HG03565 (cell line): ENCODE measurements around the gene ITIH5.

Experiments used
- ATAC-seq: cut with Tn5 transposase; IDR thresholded peaks from one replicate; pipeline ENCODE4 v1.9.1; 2021; ENCODE audit warnings: mild to moderate bottlenecking, moderate library complexity; ENCODE audit not compliant: unreplicated experiment

The ITIH5 gene

GRCh38 chr10:7526017-7526400, 140.8 kb downstream of the ITIH5 start:
- no peak for ATAC-seq

- ATAC-seq = peak; percentile 67
Observed at GRCh38 chr10:7525314-7526016, 141.3 kb downstream of the ITIH5 start.

GRCh38 chr10:7523656-7524055, 143.1 kb downstream of the ITIH5 start:
- ATAC-seq = no peak

- ATAC-seq = peak; percentile 80
Observed at GRCh38 chr10:7520507-7521485, 146.0 kb downstream of the ITIH5 start.

- ATAC-seq = no peak
Observed at GRCh38 chr10:7519351-7519750, 147.4 kb downstream of the ITIH5 start.

- ATAC-seq = no peak
Observed at GRCh38 chr10:7518693-7519092, 148.1 kb downstream of the ITIH5 start.

GRCh38 chr10:7515439-7515838, 151.3 kb downstream of the ITIH5 start:
- no peak for ATAC-seq

GRCh38 chr10:7513936-7514335, 152.8 kb downstream of the ITIH5 start:
- no peak for ATAC-seq

- ATAC-seq = no peak
Observed at GRCh38 chr10:7513455-7513854, 153.3 kb downstream of the ITIH5 start.

- ATAC-seq = no peak
Observed at GRCh38 chr10:7512487-7512886, 154.3 kb downstream of the ITIH5 start.

- ATAC-seq = no peak
Observed at GRCh38 chr10:7511612-7512011, 155.2 kb downstream of the ITIH5 start.
